SU-DHL-6 (cell line): ENCODE measurements around the gene CARD19.

Experiments used
- CTCF ChIP-seq: fragments of 200-600 bp; sonication (generic); IDR thresholded peaks from one replicate; pipeline ENCODE4 v1.5.1; 2017; ENCODE audit warnings: antibody characterized with exemption, mild to moderate bottlenecking, low read length, moderate library complexity; ENCODE audit not compliant: insufficient read depth, poor library complexity, severe bottlenecking
- EZH2phosphoT487 ChIP-seq: fragments of 200-600 bp; sonication (generic), shearing (Covaris generic); conservative IDR thresholded peaks from 2 replicates; pipeline ENCODE4 v1.6.1; 2018; ENCODE audit warnings: mild to moderate bottlenecking, antibody characterized with exemption, low read length, moderate library complexity, mixed read lengths

DNA sequence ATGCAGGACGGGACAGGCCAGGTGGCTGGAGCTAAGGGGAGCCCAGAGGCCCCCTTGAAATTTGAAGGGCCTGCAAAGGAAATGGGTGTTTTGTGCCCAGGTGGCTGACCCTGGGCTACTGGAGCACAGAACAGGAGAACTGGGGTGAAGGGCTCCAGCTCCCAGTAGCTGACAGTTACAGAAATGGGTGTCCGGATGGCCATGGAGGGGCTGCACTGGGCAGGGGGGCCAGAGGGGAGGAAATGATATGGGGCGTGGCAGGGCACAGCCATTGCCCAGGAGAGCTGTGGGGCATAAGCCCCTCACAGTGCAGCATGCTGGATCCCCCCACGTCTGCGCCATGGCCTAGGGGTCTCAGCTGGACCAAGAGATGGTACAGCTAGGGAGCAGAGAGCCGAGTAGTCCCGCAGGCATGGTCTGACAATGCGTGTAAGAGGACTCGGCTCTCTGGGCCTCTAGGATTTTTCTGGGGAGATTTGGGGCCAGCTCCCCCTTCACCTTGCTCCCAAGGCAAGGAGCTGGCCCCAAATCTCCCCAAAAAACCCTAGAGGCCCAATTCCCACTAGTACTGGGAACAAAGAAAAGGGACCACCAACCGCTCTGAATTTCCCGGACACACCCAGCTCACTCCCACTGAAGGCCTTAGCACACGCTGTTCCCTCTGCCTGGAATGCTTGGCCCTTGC is 7.9 kb upstream of the CARD19 start:
- TF ChIP-seq CTCF (no peak), EZH2phosphoT487 (no peak)
